Type B pancreatic cell (in vitro differentiated cells): ENCODE data around the gene VTN. TPM values are rescaled to one million over a fixed set of nuclear protein-coding genes. Genes with fewer than 3 reads are reported as not detected.
A peak's percentile ranks its signal among the peaks of the same experiment; 100 is the strongest.

Experiments used
- DNase-seq: peaks from one replicate; pipeline ENCODE4 v3.0.0; 2021; ENCODE audit warnings: mixed read lengths; ENCODE audit not compliant: unreplicated experiment; ENCODE audit errors: extremely low spot score
- H3K27ac Mint-ChIP-seq: 2 replicates; pipeline ENCODE4 v1.8.0; 2021; ENCODE audit warnings: mild to moderate bottlenecking, mixed read lengths
- H3K27me3 Mint-ChIP-seq: 2 replicates; pipeline ENCODE4 v1.8.0; 2021; ENCODE audit warnings: mixed read lengths
- H3K36me3 Mint-ChIP-seq: 2 replicates; pipeline ENCODE4 v1.8.0; 2021; ENCODE audit warnings: mixed read lengths
- H3K4me1 Mint-ChIP-seq: one replicate; pipeline ENCODE4 v1.8.0; 2021; ENCODE audit warnings: mixed read lengths; ENCODE audit not compliant: unreplicated experiment
- H3K4me3 Mint-ChIP-seq: 2 replicates; pipeline ENCODE4 v1.8.0; 2021; ENCODE audit warnings: mild to moderate bottlenecking, mixed read lengths
- H3K9me3 Mint-ChIP-seq: 2 replicates; pipeline ENCODE4 v1.8.0; 2021; ENCODE audit warnings: mixed read lengths
- total RNA-seq: library from RNA; stranded (reverse); gene quantifications from 2 replicates; pipeline ENCODE4 v1.2.1, GENCODE V29; 2021; ENCODE audit warnings: low replicate concordance
- TF ChIP-seq, protein P1 (sequence below): fragments of 200-600 bp; sonication (generic); conservative IDR thresholded peaks from 2 replicates; pipeline ENCODE4 v1.5.0; 2021; ENCODE audit warnings: antibody characterized with exemption, mild to moderate bottlenecking

VTN gene
- total RNA-seq, 1 donor from 2014 or later, result 20.3 TPM

DNA sequence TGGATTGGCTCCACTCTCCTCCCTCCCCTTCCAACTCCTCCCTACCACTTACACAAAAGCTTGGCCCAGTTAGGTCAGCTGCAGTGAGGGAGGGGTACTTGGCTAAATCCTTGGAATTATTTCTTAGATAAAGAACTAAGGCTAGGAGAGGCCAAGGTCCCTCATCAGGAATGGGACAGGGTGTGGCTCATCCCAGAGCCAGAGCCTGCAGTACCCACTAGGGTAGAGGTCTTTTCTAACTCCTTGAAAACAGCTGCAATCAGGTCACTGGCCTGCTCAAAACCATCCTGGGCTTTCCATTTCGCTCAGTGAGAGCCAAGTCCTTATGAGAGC is 37.8 kb upstream of the VTN start:
- Mint-ChIP-seq H3K27ac (peak overlapping the region; percentile 79), H3K4me3 (peak overlapping the region; percentile 90), H3K27me3 (peaks cover 12% of the 10 kb centered on the region), H3K4me1 (peaks cover 23% of the 10 kb centered on the region), H3K36me3 (peaks cover 5% of the 10 kb centered on the region), H3K9me3 (no peaks in the 10 kb centered on the region)
- no peak for DNase-seq
- TF ChIP-seq, protein P1, sequence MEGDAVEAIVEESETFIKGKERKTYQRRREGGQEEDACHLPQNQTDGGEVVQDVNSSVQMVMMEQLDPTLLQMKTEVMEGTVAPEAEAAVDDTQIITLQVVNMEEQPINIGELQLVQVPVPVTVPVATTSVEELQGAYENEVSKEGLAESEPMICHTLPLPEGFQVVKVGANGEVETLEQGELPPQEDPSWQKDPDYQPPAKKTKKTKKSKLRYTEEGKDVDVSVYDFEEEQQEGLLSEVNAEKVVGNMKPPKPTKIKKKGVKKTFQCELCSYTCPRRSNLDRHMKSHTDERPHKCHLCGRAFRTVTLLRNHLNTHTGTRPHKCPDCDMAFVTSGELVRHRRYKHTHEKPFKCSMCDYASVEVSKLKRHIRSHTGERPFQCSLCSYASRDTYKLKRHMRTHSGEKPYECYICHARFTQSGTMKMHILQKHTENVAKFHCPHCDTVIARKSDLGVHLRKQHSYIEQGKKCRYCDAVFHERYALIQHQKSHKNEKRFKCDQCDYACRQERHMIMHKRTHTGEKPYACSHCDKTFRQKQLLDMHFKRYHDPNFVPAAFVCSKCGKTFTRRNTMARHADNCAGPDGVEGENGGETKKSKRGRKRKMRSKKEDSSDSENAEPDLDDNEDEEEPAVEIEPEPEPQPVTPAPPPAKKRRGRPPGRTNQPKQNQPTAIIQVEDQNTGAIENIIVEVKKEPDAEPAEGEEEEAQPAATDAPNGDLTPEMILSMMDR, result no peak

DNA sequence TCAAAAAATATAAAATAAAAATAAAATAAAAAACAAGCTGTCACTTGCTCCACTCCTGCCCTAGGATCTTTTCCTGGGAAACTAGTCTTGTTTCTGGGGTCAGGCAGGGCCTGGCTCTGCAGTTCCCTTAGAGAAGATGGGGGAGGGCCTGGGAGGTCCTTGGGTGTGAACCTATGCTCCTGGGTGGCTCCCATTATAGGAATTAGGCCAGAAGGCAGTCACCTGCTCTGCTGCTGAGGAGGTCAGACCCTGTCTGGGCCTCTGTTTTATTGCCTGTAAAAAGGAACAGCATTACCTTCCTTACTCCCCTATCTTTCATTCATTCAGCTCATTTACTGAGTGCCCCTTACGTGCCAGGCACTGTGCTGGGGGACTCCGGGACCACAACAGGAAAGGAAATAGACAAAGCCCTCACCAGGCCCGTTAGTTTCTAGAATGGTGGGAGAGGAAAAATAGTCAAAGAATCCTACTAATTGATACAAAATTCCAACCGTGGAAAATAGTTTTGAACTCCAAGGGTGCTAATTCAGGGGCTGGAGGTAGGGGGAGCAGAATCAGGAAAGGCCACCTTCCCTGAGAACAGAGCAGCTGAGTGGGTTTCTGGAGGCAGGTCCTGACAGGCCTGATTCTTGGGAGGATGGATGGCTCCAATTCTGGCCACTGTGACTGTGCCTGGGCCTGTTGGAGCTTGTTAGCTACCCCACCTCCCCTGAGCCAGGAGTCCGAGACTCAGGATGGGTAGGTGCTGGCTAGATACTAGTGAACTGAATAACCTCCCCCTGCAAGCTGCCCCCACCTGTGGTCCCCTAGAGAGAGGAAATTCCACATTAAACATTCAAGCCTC is 37.2 kb upstream of the VTN start:
- no peak for DNase-seq
- Mint-ChIP-seq H3K9me3 (no peaks in the 10 kb centered on the region), H3K4me3 (peak overlapping the region; percentile 90), H3K27ac (peak overlapping the region; percentile 79), H3K36me3 (peaks cover 5% of the 10 kb centered on the region), H3K4me1 (peaks cover 23% of the 10 kb centered on the region), H3K27me3 (peaks cover 12% of the 10 kb centered on the region)
- TF ChIP-seq, protein P1, result peak; percentile 13

DNA sequence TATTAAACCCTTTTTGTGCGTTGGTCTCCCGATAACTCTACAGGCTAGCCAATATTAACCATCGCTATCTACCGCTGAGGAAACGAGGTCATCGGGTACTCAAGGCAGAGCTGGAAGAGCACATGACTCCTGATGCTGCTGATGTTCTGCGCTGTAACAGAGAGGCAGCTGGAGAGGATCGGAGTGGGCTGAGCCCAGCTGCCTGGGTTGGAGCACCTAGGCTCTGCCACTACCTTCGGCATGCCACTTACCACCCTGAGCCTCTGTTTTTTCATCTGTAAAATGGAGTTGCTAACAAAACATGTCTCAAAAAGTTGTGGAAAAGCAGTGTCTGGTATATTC is 36.3 kb upstream of the VTN start:
- H3K27me3 Mint-ChIP-seq, result peaks cover 6% of the 10 kb centered on the region
- TF ChIP-seq, protein P1, result no peak
- DNase-seq, result no peak
- peak overlapping the region; percentile 85 for H3K27ac Mint-ChIP-seq
- H3K9me3 Mint-ChIP-seq, result no peaks in the 10 kb centered on the region
- H3K4me3 Mint-ChIP-seq, result peak overlapping the region; percentile 90
- H3K36me3 Mint-ChIP-seq, result peaks cover 5% of the 10 kb centered on the region
- H3K4me1 Mint-ChIP-seq, result peaks cover 23% of the 10 kb centered on the region

DNA sequence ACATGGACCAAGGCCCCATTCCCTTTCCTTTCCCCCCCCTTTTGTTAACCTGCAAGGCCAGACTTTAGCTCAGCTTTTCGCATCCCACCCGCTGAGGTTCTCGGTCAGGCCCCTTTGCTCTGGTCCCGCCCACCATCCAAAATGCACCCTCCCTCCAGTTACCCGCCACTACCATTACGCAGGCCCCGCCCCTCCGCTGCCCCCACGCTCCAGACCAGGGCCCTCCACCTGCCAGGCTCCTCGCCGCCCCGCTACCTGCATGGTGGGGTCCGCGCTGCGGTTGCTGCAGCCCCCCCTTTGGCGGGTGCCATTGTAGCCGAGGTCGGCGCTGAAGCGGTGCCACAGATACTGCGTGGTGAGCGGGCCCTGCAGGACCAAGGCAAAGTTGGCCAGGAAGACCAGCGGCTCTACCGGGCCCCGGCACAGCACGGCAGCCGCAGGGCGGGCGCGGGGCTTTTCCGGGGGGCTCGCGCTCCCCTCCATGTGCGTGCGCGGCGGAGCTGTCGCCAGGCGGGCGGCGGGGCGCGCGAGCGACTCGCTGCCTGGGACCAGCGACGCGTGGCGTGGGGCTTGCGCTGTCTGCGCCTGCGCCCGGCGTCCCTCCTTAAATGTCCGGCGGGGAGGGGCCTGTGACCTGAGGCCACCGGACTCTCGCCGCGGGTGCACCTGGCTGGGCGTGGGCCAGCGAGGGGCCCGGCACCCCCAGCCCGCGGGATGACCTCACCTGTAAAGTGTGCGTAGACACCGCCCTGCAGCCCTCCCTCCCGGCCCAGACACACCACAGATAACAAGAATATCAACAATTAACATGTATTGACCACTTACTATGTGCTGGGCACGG is 35.7 kb upstream of the VTN start, which contains the start of gene SLC46A1:
Gene SLC46A1 (minus strand): TSS at position 581 of the 841 bp plus-strand sequence. CDS start 98 bp downstream, at position 483.
- peak; percentile 76 for DNase-seq
- peaks cover 23% of the 10 kb centered on the region for H3K4me1 Mint-ChIP-seq
- H3K27ac Mint-ChIP-seq, result peak within 1 kb of the TSS; percentile 85
- peaks cover 5% of the 10 kb centered on the region for H3K36me3 Mint-ChIP-seq
- no peaks in the 10 kb centered on the region for H3K9me3 Mint-ChIP-seq
- peaks cover 5% of the 10 kb centered on the region for H3K27me3 Mint-ChIP-seq
- H3K4me3 Mint-ChIP-seq, result peak within 1 kb of the TSS; percentile 90
- TF ChIP-seq, protein P1, result no peak

DNA sequence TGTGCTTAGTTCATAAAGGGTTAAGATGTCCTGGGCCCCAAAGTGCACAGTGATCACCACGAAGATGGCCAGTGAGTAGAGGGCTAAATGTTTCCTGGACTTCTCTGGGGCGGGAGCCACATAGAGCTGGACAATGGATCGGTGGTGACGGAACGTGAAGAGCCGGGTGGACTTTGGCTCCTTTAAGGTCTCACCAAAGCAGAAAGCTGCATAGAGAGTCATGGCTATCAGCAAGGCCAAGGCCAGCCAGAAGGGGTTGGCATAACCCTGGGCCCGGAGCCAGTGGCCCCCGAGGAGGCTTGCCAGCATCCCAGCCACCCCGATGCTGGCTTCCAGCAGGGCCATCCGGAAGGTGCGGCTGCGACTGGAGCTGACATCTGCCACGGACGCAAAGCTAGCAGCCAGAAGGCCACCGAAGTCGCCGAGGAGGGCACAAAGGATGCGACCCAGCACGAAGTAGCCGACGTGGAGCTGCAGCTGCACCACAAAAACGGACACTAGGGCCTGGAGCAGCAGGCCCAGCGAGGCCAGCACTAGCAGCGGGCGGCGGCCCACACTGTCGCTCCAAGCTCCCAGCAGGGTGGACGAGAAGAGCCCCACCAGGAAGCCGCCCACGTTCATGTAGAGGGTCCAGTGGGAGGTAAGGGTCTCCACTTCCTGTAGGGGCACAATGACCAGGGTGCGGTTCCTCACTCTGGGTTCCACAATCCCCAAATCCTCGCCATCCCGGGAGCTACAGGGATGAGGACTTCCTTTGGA is 34.9 kb upstream of the VTN start:
- H3K27me3 Mint-ChIP-seq, result peaks cover 3% of the 10 kb centered on the region
- no peak for DNase-seq
- H3K36me3 Mint-ChIP-seq, result peaks cover 5% of the 10 kb centered on the region
- H3K4me3 Mint-ChIP-seq, result peak overlapping the region; percentile 90
- peaks cover 23% of the 10 kb centered on the region for H3K4me1 Mint-ChIP-seq
- peak overlapping the region; percentile 55 for H3K27ac Mint-ChIP-seq
- H3K9me3 Mint-ChIP-seq, result no peaks in the 10 kb centered on the region
- TF ChIP-seq, protein P1, result peak; percentile 8
